Trophoblast cell (in vitro differentiated cells and primary cell): ENCODE results near the gene MYADML2.
A peak's percentile ranks its signal among the peaks of the same experiment; 100 is the strongest.

ENCODE experiments used
- DNase-seq, 2 donors: peaks; one replicate each; pipeline ENCODE4 v3.0.0-alpha.2; 2016
- H2AFZ ChIP-seq: 2 replicates; pipeline ENCODE4 v1.6.1; 2013; ENCODE audit warnings: low read length, moderate library complexity, mild to moderate bottlenecking; ENCODE audit not compliant: insufficient read depth, poor library complexity
- H2AK5ac ChIP-seq: 2 replicates; pipeline ENCODE4 v1.6.1; 2013; ENCODE audit warnings: mild to moderate bottlenecking, low read length
- H2BK120ac ChIP-seq: 2 replicates; pipeline ENCODE4 v1.6.1; 2013; ENCODE audit warnings: low read length, mild to moderate bottlenecking, moderate library complexity; ENCODE audit not compliant: insufficient read depth, poor library complexity
- H2BK12ac ChIP-seq: 2 replicates; pipeline ENCODE4 v1.6.1; 2013; ENCODE audit warnings: mild to moderate bottlenecking, low read length, moderate library complexity
- H2BK5ac ChIP-seq: 2 replicates; pipeline ENCODE4 v1.6.1; 2013; ENCODE audit warnings: low read length, low read depth, moderate library complexity, mild to moderate bottlenecking; ENCODE audit not compliant: poor library complexity
- H3K14ac ChIP-seq: 2 replicates; pipeline ENCODE4 v1.6.1; 2013; ENCODE audit warnings: mild to moderate bottlenecking, low read length
- H3K18ac ChIP-seq: 2 replicates; pipeline ENCODE4 v1.6.1; 2013; ENCODE audit warnings: mild to moderate bottlenecking, low read length
- H3K23ac ChIP-seq: 2 replicates; pipeline ENCODE4 v1.6.1; 2013; ENCODE audit warnings: low read length
- H3K27ac ChIP-seq: 2 replicates; pipeline ENCODE4 v1.5.1; 2013; ENCODE audit warnings: low read depth, mild to moderate bottlenecking, inconsistent platforms, low read length, moderate library complexity
- H3K27me3 ChIP-seq: 2 replicates; pipeline ENCODE4 v1.6.1; 2013; ENCODE audit warnings: inconsistent platforms, mild to moderate bottlenecking, low read length, moderate library complexity; ENCODE audit not compliant: insufficient read depth
- H3K36me3 ChIP-seq, 2 experiments: 1 replicate in 1 of 2; 2 replicates in 1 of 2; pipeline ENCODE4 v1.6.1; 2013; ENCODE audit warnings: low read length in 2 of 2, mild to moderate bottlenecking in 2 of 2, moderate library complexity in 1 of 2; ENCODE audit not compliant: insufficient read depth in 2 of 2, control insufficient read depth in 1 of 2
- H3K4ac ChIP-seq: 2 replicates; pipeline ENCODE4 v1.6.1; 2013; ENCODE audit warnings: low read depth, mild to moderate bottlenecking, low read length, moderate library complexity
- H3K4me1 ChIP-seq, 2 experiments: 1 replicate in 1 of 2; 2 replicates in 1 of 2; pipeline ENCODE4 v1.6.1; 2013; ENCODE audit warnings: low read length in 2 of 2, mild to moderate bottlenecking in 2 of 2, moderate library complexity in 1 of 2; ENCODE audit not compliant: insufficient read depth in 2 of 2, control insufficient read depth in 1 of 2
- H3K4me2 ChIP-seq: 2 replicates; pipeline ENCODE4 v1.6.1; 2013; ENCODE audit warnings: inconsistent platforms, mild to moderate bottlenecking, low read length, moderate library complexity
- H3K4me3 ChIP-seq: 2 replicates; pipeline ENCODE4 v1.5.1; 2013; ENCODE audit warnings: mild to moderate bottlenecking, low read depth, low read length, inconsistent platforms
- H3K79me1 ChIP-seq: one replicate; pipeline ENCODE4 v1.6.1; 2013; ENCODE audit warnings: low read length
- H3K79me2 ChIP-seq: 2 replicates; pipeline ENCODE4 v1.6.1; 2013; ENCODE audit warnings: low read length, mild to moderate bottlenecking; ENCODE audit not compliant: control insufficient read depth, insufficient read depth, poor library complexity
- H3K9ac ChIP-seq: 2 replicates; pipeline ENCODE4 v1.6.1; 2013; ENCODE audit warnings: mild to moderate bottlenecking, low read length
- H3K9me3 ChIP-seq: 2 replicates; pipeline ENCODE4 v1.6.1; 2013; ENCODE audit warnings: low read depth, mild to moderate bottlenecking, control low read depth, inconsistent platforms, low read length; ENCODE audit not compliant: insufficient read depth
- H4K12ac ChIP-seq: 2 replicates; pipeline ENCODE4 v1.6.1; 2013; ENCODE audit warnings: low read depth, mild to moderate bottlenecking, low read length, moderate library complexity
- H4K8ac ChIP-seq: 2 replicates; pipeline ENCODE4 v1.6.1; 2013; ENCODE audit warnings: low read depth, mild to moderate bottlenecking, low read length, moderate library complexity
- H4K91ac ChIP-seq: one replicate; pipeline ENCODE4 v1.6.1; 2013; ENCODE audit warnings: low read depth, mild to moderate bottlenecking, low read length, moderate library complexity
- WGBS: extraction: QIAGEN DNeasy Blood & Tissue Kit; methylation state at CpG from one replicate; pipeline ENCODE4 v1.1.7; 2013; ENCODE audit warnings: missing lambda C conversion rate; ENCODE audit not compliant: insufficient read length, insufficient coverage; ENCODE audit errors: extremely low coverage; 5-methylcytosine and 5-hydroxymethylcytosine counted together

Gene MYADML2

DNA sequence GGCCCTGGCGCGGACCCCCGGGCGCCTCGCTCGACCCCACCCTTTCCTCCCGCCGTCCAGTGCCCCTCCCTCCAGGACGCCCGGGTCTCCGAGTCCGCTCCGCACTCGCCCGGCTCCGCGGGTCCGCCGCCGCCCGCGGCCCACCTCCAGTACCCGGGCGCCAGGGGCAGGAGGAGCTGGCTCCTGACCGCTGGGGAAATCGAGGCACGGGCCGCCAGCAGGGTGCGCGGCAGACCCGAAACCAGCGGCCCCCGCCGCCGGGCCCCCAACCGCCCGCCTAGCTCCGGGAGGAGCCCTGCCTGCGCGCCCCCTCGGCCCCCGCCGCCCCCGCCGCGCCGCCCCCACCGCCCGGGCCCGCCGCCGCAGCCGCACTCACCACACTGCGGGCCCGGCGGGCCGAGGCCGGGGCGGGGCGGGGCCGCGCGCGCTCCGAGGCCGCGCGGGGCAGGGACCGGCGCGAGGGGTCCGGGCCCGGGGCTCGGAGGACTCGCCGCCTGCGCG lies 19.8 kb downstream of the MYADML2 start:
- peak overlapping the region; percentile 96 for H3K27ac ChIP-seq
- H2BK12ac ChIP-seq: no peak overlapping the region
- H3K4me1 ChIP-seq: peaks cover 41 to 42% of the 10 kb centered on the region in 2 experiments
- WGBS: no CpG with 5 or more reads among the region's 78 CpGs
- peak overlapping the region; percentile 92 for H4K91ac ChIP-seq
- H3K23ac ChIP-seq: no peak overlapping the region
- H3K9me3 ChIP-seq: no peaks in the 10 kb centered on the region
- H3K18ac ChIP-seq: peak overlapping the region; percentile 88
- peak overlapping the region; percentile 89 for H2BK5ac ChIP-seq
- H3K9ac ChIP-seq: peak overlapping the region; percentile 81
- H3K27me3 ChIP-seq: no peaks in the 10 kb centered on the region
- peak overlapping the region; percentile 79 for H2BK120ac ChIP-seq
- H3K36me3 ChIP-seq: peaks cover 8% of the 10 kb centered on the region in 2 experiments
- peak overlapping the region; percentile 80 for H3K4ac ChIP-seq
- H3K79me2 ChIP-seq: peaks cover 40% of the 10 kb centered on the region
- H3K14ac ChIP-seq: peak overlapping the region; percentile 84
- H3K4me2 ChIP-seq: peak overlapping the region; percentile 80
- peak overlapping the region; percentile 91 for H4K8ac ChIP-seq
- H3K79me1 ChIP-seq: peaks cover 30% of the 10 kb centered on the region
- peak overlapping the region; percentile 72 for H4K12ac ChIP-seq
- peak overlapping the region; percentile 50 for H2AFZ ChIP-seq
- peak overlapping the region; percentile 81 for H3K4me3 ChIP-seq
- DNase-seq: no peak
- H2AK5ac ChIP-seq: peak overlapping the region; percentile 79

DNA sequence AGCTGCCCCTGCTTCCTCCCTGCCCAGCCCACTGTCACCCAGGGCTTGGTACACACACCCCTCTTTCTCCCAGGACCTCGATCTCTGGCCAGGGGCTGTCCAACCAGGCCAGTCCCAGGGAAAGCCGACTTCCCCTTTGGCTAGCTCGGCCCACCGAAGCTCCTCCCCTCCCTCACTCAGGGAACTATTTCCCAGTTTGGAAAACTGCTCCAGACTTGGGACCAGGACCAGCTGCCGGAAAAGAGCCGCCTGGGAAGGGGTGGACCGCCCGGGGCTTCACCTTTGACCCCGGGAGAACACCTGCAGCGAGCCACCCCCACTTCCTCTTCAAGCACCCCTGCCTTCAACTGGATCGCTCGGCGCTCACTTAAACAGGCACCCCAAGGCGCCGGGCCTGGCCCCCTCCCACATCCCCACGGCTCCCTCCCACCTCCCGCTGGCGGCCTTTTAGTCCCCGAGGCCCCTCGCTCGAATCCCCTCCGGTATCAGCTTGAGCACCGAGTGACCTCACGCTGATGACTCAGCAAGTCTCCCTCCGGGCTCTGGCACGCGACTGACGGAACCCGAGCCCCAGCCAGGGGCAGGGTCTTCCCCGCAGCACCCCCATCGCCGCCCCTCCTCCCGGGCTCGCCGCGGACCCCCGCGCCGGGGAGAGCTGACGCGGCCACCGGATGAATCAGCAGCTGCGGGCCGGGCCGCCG lies 20.4 kb downstream of the MYADML2 start:
- Histone ChIP-seq H3K4me3 (peak overlapping the region; percentile 81), H3K14ac (peak overlapping the region; percentile 84), H3K79me1 (peaks cover 30% of the 10 kb centered on the region), H3K4me1 (peaks cover 42% of the 10 kb centered on the region in 2 experiments), H2AK5ac (peak overlapping the region; percentile 89), H3K4ac (peak overlapping the region; percentile 92), H3K79me2 (peaks cover 44% of the 10 kb centered on the region), H4K8ac (peak overlapping the region; percentile 91), H2BK5ac (peak overlapping the region; percentile 89), H2AFZ (peak overlapping the region; percentile 50), H3K4me2 (peak overlapping the region; percentile 80), H3K9ac (peak overlapping the region; percentile 81), H3K27me3 (no peaks in the 10 kb centered on the region), H3K36me3 (peaks cover 12 to 13% of the 10 kb centered on the region in 2 experiments), H2BK120ac (peak overlapping the region; percentile 79), H3K27ac (peak overlapping the region; percentile 96), H3K9me3 (no peaks in the 10 kb centered on the region), H3K23ac (no peak overlapping the region), H2BK12ac (peak overlapping the region; percentile 35), H3K18ac (peak overlapping the region; percentile 88), H4K91ac (peak overlapping the region; percentile 92), H4K12ac (peak overlapping the region; percentile 72)
- WGBS: no CpG with 5 or more reads among the region's 46 CpGs
- DNase-seq: peak; percentile 69 to 78

DNA sequence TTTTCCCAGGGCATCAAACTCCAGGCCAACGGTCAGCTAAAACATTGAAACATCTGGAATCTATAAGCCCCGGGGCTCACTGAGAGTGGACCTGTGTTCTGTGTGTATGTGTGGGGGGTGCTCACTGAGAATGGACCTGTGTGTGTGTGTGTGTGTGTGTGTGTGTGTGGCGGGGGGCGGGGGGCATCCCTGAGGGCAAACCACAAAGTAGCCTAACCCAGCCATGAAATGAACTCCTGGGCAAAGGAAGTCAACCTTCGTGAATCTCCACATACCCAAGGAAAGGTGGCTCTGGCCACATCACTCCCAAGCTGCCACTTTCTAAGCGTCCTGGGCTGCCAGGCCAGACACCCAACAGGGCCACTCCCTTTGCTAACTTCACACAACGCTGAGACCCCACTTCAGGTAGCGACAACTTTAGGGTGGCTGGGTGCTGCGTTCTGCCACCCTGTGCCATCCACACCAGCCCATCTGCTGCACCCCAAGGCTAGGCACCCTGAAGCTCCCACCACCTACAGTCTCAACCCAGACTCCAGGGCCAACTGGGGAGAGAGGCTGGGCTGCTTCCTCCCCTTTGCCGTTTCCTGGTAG lies 21.1 kb downstream of the MYADML2 start:
- Histone ChIP-seq H2BK5ac (peak overlapping the region; percentile 5), H3K9ac (peak overlapping the region; percentile 1), H3K4ac (peak overlapping the region; percentile 92), H3K4me2 (peak overlapping the region; percentile 80), H4K8ac (peak overlapping the region; percentile 68), H2BK120ac (peak overlapping the region; percentile 37), H3K79me2 (peaks cover 44% of the 10 kb centered on the region), H3K18ac (peak overlapping the region; percentile 65), H3K9me3 (no peaks in the 10 kb centered on the region), H3K79me1 (peaks cover 30% of the 10 kb centered on the region), H3K23ac (no peak overlapping the region), H3K14ac (peak overlapping the region; percentile 71), H4K91ac (peak overlapping the region; percentile 63), H3K27me3 (no peaks in the 10 kb centered on the region), H2AK5ac (peak overlapping the region; percentile 89), H4K12ac (peak overlapping the region; percentile 23), H3K4me3 (peak overlapping the region; percentile 81), H2BK12ac (peak overlapping the region; percentile 35), H3K36me3 (peaks cover 16 to 17% of the 10 kb centered on the region in 2 experiments), H3K27ac (peak overlapping the region; percentile 96), H3K4me1 (peaks cover 42% of the 10 kb centered on the region in 2 experiments), H2AFZ (peak overlapping the region; percentile 33)
- no peak for DNase-seq
- no CpG with 5 or more reads among the region's 10 CpGs for WGBS

DNA sequence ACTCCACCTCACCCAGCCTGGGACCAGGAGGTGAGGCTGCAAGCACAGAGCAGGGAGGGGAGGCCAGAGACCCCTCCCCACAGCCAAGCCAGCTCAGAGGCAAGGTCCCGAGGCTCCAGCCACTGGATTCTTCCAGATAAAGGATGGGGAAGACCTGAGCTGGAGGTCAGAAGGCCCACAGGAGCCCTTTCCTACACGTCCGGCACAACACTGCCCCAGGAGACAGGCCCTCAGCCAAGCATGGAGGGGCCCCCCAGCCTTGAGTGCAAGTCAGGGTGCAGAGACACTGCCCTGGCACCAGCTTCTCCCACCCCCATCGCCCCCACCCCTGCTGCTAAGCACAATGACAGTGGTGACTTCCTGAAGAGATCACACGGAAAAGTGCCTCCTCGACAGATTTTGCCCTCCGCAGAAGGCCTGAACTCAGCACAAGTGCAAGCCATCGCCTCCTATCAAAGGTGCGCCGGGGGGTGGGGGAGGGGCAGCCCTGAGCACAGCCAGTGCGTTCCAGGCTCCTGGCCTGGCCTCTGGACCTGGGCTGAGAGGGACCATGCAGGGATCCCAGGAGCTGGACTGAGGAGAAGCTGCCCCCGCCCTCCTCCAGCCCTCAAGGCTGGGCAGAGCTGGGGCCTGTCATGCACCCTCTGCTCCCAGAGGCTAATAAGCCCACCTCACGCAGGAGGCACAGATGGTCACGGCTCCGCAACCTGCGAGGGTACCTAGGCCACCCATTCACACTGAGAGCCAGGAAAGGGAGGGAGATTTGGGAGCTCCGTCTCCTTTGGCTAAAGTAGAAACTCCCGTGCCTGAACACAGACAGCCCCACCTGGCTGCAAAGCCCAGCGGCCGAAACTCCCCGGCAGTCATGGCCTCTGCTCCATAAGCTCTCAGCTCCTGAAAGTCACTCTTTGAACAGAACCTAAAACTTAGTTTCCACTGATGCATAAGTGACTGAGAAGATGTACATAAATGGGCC lies 22.2 kb downstream of the MYADML2 start:
- H2BK120ac ChIP-seq: peak overlapping the region; percentile 48
- H4K12ac ChIP-seq: no peak overlapping the region
- peak overlapping the region; percentile 53 for H2AK5ac ChIP-seq
- H3K27ac ChIP-seq: peak overlapping the region; percentile 95
- peaks cover 42% of the 10 kb centered on the region in 2 experiments for H3K4me1 ChIP-seq
- peak overlapping the region; percentile 26 for H3K18ac ChIP-seq
- peak overlapping the region; percentile 90 for H4K91ac ChIP-seq
- peaks cover 30% of the 10 kb centered on the region for H3K79me1 ChIP-seq
- peaks cover 2% of the 10 kb centered on the region for H3K9me3 ChIP-seq
- H3K4me2 ChIP-seq: no peak overlapping the region
- no peak overlapping the region for H3K4me3 ChIP-seq
- H4K8ac ChIP-seq: peak overlapping the region; percentile 25
- no CpG with 5 or more reads among the region's 21 CpGs for WGBS
- DNase-seq: no peak
- H2AFZ ChIP-seq: peak overlapping the region; percentile 23
- peak overlapping the region; percentile 85 for H3K4ac ChIP-seq
- H2BK5ac ChIP-seq: peak overlapping the region; percentile 87
- H3K79me2 ChIP-seq: peaks cover 44% of the 10 kb centered on the region
- peak overlapping the region; percentile 37 for H2BK12ac ChIP-seq
- H3K9ac ChIP-seq: no peak overlapping the region
- H3K27me3 ChIP-seq: no peaks in the 10 kb centered on the region
- peaks cover 26 to 28% of the 10 kb centered on the region in 2 experiments for H3K36me3 ChIP-seq
- H3K23ac ChIP-seq: no peak overlapping the region
- H3K14ac ChIP-seq: peak overlapping the region; percentile 59
